ENCODE measurements around the gene FHIT.

FHIT gene

GRCh38 chr3:61247191-61247590 is 4.1 kb downstream of the FHIT start:
- no peak for DNase-seq
- no peak overlapping the region for H3K4me3 ChIP-seq (ENCODE audit: low read depth, low read length)
- no peak overlapping the region for H3K27ac ChIP-seq
- in situ Hi-C loops (cut with HindIII; ENCODE audit: low pct_ligation_motif_present, low sequenced_read_pairs), result no loop called here
- no peaks in the 10 kb centered on the region for H3K27me3 ChIP-seq (replicated peaks)
- TF ChIP-seq CTCF (IDR thresholded peaks at IDR 0.05; ENCODE audit: low read depth, low read length, missing control alignments), result no peak
- H3K36me3 ChIP-seq (replicated peaks), result no peaks in the 10 kb centered on the region

- H3K27me3 ChIP-seq (replicated peaks), result no peaks in the 10 kb centered on the region
- no peak overlapping the region for H3K4me3 ChIP-seq (ENCODE audit: low read depth, low read length)
- no peak for DNase-seq
- H3K27ac ChIP-seq, result no peak overlapping the region
- in situ Hi-C loops (cut with HindIII; ENCODE audit: low pct_ligation_motif_present, low sequenced_read_pairs), result no loop called here
- TF ChIP-seq CTCF (IDR thresholded peaks at IDR 0.05; ENCODE audit: low read depth, low read length, missing control alignments), result no peak
- H3K36me3 ChIP-seq (replicated peaks), result no peaks in the 10 kb centered on the region
Observed at GRCh38 chr3:61239871-61240270, 11.4 kb downstream of the FHIT start.

GRCh38 chr3:61237858-61238257 is 13.4 kb downstream of the FHIT start:
- Histone ChIP-seq H3K36me3 (replicated peaks) (no peaks in the 10 kb centered on the region), H3K27me3 (replicated peaks) (no peaks in the 10 kb centered on the region), H3K4me3 (ENCODE audit: low read depth, low read length) (no peak overlapping the region), H3K27ac (no peak overlapping the region)
- in situ Hi-C loops (cut with HindIII; ENCODE audit: low pct_ligation_motif_present, low sequenced_read_pairs), result no loop called here
- TF ChIP-seq CTCF (IDR thresholded peaks at IDR 0.05; ENCODE audit: low read depth, low read length, missing control alignments), result no peak
- DNase-seq, result no peak

- H3K4me3 ChIP-seq (ENCODE audit: low read depth, low read length), result no peak overlapping the region
- no peak overlapping the region for H3K27ac ChIP-seq
- TF ChIP-seq CTCF (IDR thresholded peaks at IDR 0.05; ENCODE audit: low read depth, low read length, missing control alignments), result no peak
- DNase-seq, result no peak
- H3K27me3 ChIP-seq (replicated peaks), result no peaks in the 10 kb centered on the region
- in situ Hi-C loops (cut with HindIII; ENCODE audit: low pct_ligation_motif_present, low sequenced_read_pairs), result no loop called here
- H3K36me3 ChIP-seq (replicated peaks), result no peaks in the 10 kb centered on the region
Observed at GRCh38 chr3:61236556-61236955, 14.7 kb downstream of the FHIT start.

- TF ChIP-seq CTCF (IDR thresholded peaks at IDR 0.05; ENCODE audit: low read depth, low read length, missing control alignments), result no peak
- H3K36me3 ChIP-seq (replicated peaks), result no peaks in the 10 kb centered on the region
- no peak for DNase-seq
- H3K27me3 ChIP-seq (replicated peaks), result no peaks in the 10 kb centered on the region
- no peak overlapping the region for H3K4me3 ChIP-seq (ENCODE audit: low read depth, low read length)
- H3K27ac ChIP-seq, result no peak overlapping the region
- in situ Hi-C loops (cut with HindIII; ENCODE audit: low pct_ligation_motif_present, low sequenced_read_pairs), result no loop called here
Observed at GRCh38 chr3:61233746-61234145, 17.5 kb downstream of the FHIT start.

GRCh38 chr3:61231693-61232092 is 19.6 kb downstream of the FHIT start:
- TF ChIP-seq CTCF (IDR thresholded peaks at IDR 0.05; ENCODE audit: low read depth, low read length, missing control alignments), result no peak
- no peak for DNase-seq
- H3K27ac ChIP-seq, result no peak overlapping the region
- H3K36me3 ChIP-seq (replicated peaks), result no peaks in the 10 kb centered on the region
- no peaks in the 10 kb centered on the region for H3K27me3 ChIP-seq (replicated peaks)
- no peak overlapping the region for H3K4me3 ChIP-seq (ENCODE audit: low read depth, low read length)
- in situ Hi-C loops (cut with HindIII; ENCODE audit: low pct_ligation_motif_present, low sequenced_read_pairs), result no loop called here
